Muscle of leg (tissue), 16 donors: ENCODE measurements around the gene CYP27A1. TPM values are rescaled to one million over a fixed set of nuclear protein-coding genes. Genes with fewer than 3 reads are reported as not detected.
A peak's percentile ranks its signal among the peaks of the same experiment; 100 is the strongest.

Source experiments
- DNase-seq: peaks from one replicate; pipeline ENCODE4 v3.0.0; 2013
- H3K27ac ChIP-seq: one replicate; pipeline ENCODE4 v1.5.1; 2013; ENCODE audit warnings: mild to moderate bottlenecking, low read length, control low read depth
- H3K27me3 ChIP-seq: one replicate; pipeline ENCODE4 v1.6.1; 2013; ENCODE audit warnings: low read length; ENCODE audit not compliant: control insufficient read depth, insufficient read depth
- H3K36me3 ChIP-seq: one replicate; pipeline ENCODE4 v1.6.1; 2013; ENCODE audit warnings: low read length; ENCODE audit not compliant: control insufficient read depth, insufficient read depth
- H3K4me1 ChIP-seq: one replicate; pipeline ENCODE4 v1.6.1; 2013; ENCODE audit warnings: low read length; ENCODE audit not compliant: control insufficient read depth, insufficient read depth
- H3K4me3 ChIP-seq: one replicate; pipeline ENCODE4 v1.5.1; 2013; ENCODE audit warnings: low read length, control low read depth
- H3K9me3 ChIP-seq: replicated peaks from 2 replicates; pipeline ENCODE4 v1.6.1; 2013; ENCODE audit warnings: low read depth, low read length; ENCODE audit not compliant: control insufficient read depth
- WGBS: methylation state at CpG from one replicate; pipeline ENCODE4 v1.1.5; 2013; ENCODE audit warnings: missing lambda C conversion rate; ENCODE audit not compliant: insufficient coverage; 5-methylcytosine and 5-hydroxymethylcytosine counted together
- long read RNA-seq, 11 donors: transcript quantifications; one replicate each; lab custom pipeline, GENCODE V29; 2026
- polyA plus RNA-seq, 8 donors: library from polyadenylated mRNA; unstranded; fragments of 120-200 nt; gene quantifications; one replicate each; pipeline versions ENCODE4 v1.2.1 to v1.2.3, GENCODE V29; 2013; ENCODE audit warnings: inconsistent platforms in 1 of 8, low replicate concordance in 1 of 8; ENCODE audit not compliant: insufficient read length in 8 of 8, insufficient read depth in 1 of 8
- total RNA-seq: library from RNA; stranded (reverse); fragments of 120-200 nt; gene quantifications from one replicate; pipeline ENCODE4 v1.2.4, GENCODE V29; 2013

CYP27A1 gene
- total RNA-seq (18.4 TPM), polyA plus RNA-seq (10 to 100 TPM; 11.8 to 26.8 (median 19.7) TPM)
- long read RNA-seq, donor 1, partial matches to known transcripts = 0 of 2 reads
- long read RNA-seq, donor 1, other reads (novel, unspliced or antisense) = 0 of 2 reads
- long read RNA-seq, donor 2 = 0 reads
- long read RNA-seq, donor 3, transcript CYP27A1-201 (9 exons, 2,286 nt) = major isoform, 6 of 6 reads
- long read RNA-seq, donor 3, partial matches to known transcripts = 0 of 6 reads
- long read RNA-seq, donor 3, other reads (novel, unspliced or antisense) = 0 of 6 reads
- long read RNA-seq, donor 4, transcript CYP27A1-201 (9 exons, 2,286 nt) = major isoform, 6 of 6 reads
- long read RNA-seq, donor 4, partial matches to known transcripts = 0 of 6 reads
- long read RNA-seq, donor 4, other reads (novel, unspliced or antisense) = 0 of 6 reads
- long read RNA-seq, donor 5, transcript CYP27A1-201 (9 exons, 2,286 nt) = major isoform, 8 of 22 reads
- long read RNA-seq, donor 5, partial matches to known transcripts = 14 of 22 reads
- long read RNA-seq, donor 5, other reads (novel, unspliced or antisense) = 0 of 22 reads
- long read RNA-seq, donor 6, transcript CYP27A1-201 (9 exons, 2,286 nt) = major isoform, 5 of 5 reads
- long read RNA-seq, donor 6, partial matches to known transcripts = 0 of 5 reads
- long read RNA-seq, donor 6, other reads (novel, unspliced or antisense) = 0 of 5 reads
- long read RNA-seq, donor 7, partial matches to known transcripts = 5 of 8 reads
- long read RNA-seq, donor 7, other reads (novel, unspliced or antisense) = 0 of 8 reads
- long read RNA-seq, donor 8, partial matches to known transcripts = 0 of 3 reads
- long read RNA-seq, donor 8, other reads (novel, unspliced or antisense) = 0 of 3 reads
- long read RNA-seq, donor 9, partial matches to known transcripts = 0 of 4 reads
- long read RNA-seq, donor 9, other reads (novel, unspliced or antisense) = 0 of 4 reads
- long read RNA-seq, donor 10, partial matches to known transcripts = 0 of 2 reads
- long read RNA-seq, donor 10, other reads (novel, unspliced or antisense) = 0 of 2 reads
- long read RNA-seq, donor 11, partial matches to known transcripts = 5 of 9 reads
- long read RNA-seq, donor 11, other reads (novel, unspliced or antisense) = 0 of 9 reads

GRCh38 chr2:218781691-218782527 lies at the start of gene CYP27A1:
CYP27A1 (plus strand) TSS chr2:218782147; CDS start chr2:218782183, 36 bp downstream.
- no peaks in the 10 kb centered on the region for H3K9me3 ChIP-seq
- H3K4me3 ChIP-seq = peak within 1 kb of the TSS; percentile 75
- no peaks in the 10 kb centered on the region for H3K27me3 ChIP-seq
- no peaks in the 10 kb centered on the region for H3K36me3 ChIP-seq
- H3K27ac ChIP-seq = peak within 1 kb of the TSS; percentile 92
- peak; percentile 78 for DNase-seq
- H3K4me1 ChIP-seq = peaks cover 17% of the 10 kb centered on the region
- WGBS = under 1% methylated on average over 75 of the region's 76 CpGs

- no peaks in the 10 kb centered on the region for H3K9me3 ChIP-seq
- no peak overlapping the region for H3K4me3 ChIP-seq
- H3K36me3 ChIP-seq = peaks cover 13% of the 10 kb centered on the region
- DNase-seq = no peak
- WGBS = no CpG with 5 or more reads among the region's 2 CpGs
- H3K27ac ChIP-seq = no peak overlapping the region
- H3K27me3 ChIP-seq = no peaks in the 10 kb centered on the region
- H3K4me1 ChIP-seq = no peaks in the 10 kb centered on the region
Observed at GRCh38 chr2:218732761-218733158, 49.2 kb upstream of the CYP27A1 start.

- DNase-seq = peak; percentile 16
- WGBS = 100% methylated on average over 1 of the region's 6 CpGs
- peaks cover 16% of the 10 kb centered on the region for H3K36me3 ChIP-seq
- H3K4me3 ChIP-seq = no peak overlapping the region
- H3K27ac ChIP-seq = no peak overlapping the region
- H3K4me1 ChIP-seq = no peaks in the 10 kb centered on the region
- H3K9me3 ChIP-seq = no peaks in the 10 kb centered on the region
- H3K27me3 ChIP-seq = no peaks in the 10 kb centered on the region
Observed at GRCh38 chr2:218733171-218734021, 48.6 kb upstream of the CYP27A1 start.

- Histone ChIP-seq H3K27ac (no peak overlapping the region), H3K27me3 (no peaks in the 10 kb centered on the region), H3K9me3 (no peaks in the 10 kb centered on the region), H3K4me1 (no peaks in the 10 kb centered on the region), H3K4me3 (no peak overlapping the region), H3K36me3 (peaks cover 24% of the 10 kb centered on the region)
- DNase-seq = no peak
- WGBS = 92% methylated on average over 1 of the region's 8 CpGs
Observed at GRCh38 chr2:218734190-218734975, 47.6 kb upstream of the CYP27A1 start.

DNA sequence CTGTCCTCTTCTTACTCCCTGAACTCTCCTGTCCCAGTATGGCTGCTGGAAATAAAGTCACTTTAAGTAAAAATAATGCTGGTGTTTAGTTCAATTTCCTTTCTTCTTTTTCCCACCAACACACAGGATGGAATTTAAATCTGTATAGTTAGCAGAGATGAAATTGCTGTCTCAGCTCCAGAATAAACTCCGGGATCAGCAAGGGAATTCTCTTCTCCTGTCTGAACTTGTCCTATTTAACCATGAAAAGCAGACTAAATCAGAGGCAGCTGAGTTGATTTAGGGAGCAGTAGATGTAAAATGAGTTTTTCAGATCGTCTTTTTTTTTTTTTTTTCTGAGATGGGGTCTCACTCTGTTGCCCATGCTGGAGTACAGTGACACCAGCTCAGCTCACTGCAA lies 45.4 kb upstream of the CYP27A1 start:
- no peak overlapping the region for H3K4me3 ChIP-seq
- H3K36me3 ChIP-seq = peaks cover 36% of the 10 kb centered on the region
- no peak overlapping the region for H3K27ac ChIP-seq
- no peaks in the 10 kb centered on the region for H3K9me3 ChIP-seq
- DNase-seq = peak; percentile 24
- WGBS = 33% methylated on average over 1 of the region's 2 CpGs
- no peaks in the 10 kb centered on the region for H3K4me1 ChIP-seq
- no peaks in the 10 kb centered on the region for H3K27me3 ChIP-seq

- Histone ChIP-seq H3K36me3 (peaks cover 60% of the 10 kb centered on the region), H3K9me3 (no peaks in the 10 kb centered on the region), H3K27me3 (no peaks in the 10 kb centered on the region), H3K27ac (no peak overlapping the region), H3K4me3 (no peak overlapping the region), H3K4me1 (peaks cover 14% of the 10 kb centered on the region)
- no peak for DNase-seq
- 79% methylated on average over 2 of the region's 6 CpGs for WGBS
Observed at GRCh38 chr2:218743068-218743467, 38.9 kb upstream of the CYP27A1 start.

DNA sequence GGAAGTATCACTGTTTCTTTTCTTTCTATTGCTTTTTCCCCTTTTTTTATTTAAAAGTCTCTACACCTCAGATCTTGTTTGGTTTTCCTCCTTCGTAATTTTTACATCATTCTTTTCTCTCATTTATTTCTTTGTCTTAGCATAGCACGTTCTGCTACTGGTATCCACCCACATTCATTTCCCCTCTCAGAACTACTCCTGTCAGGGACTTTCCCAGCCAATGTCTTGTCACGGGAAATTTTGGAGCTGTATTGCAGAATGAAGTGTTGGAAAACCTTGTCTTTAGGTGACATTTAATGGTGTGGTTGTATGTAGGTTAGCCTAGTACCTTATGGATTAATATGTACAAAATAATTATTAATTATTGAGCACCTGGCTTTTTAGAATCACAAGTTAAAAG lies 37.3 kb upstream of the CYP27A1 start:
- WGBS = 90% methylated on average over 2 of the region's 3 CpGs
- H3K9me3 ChIP-seq = no peaks in the 10 kb centered on the region
- peaks cover 59% of the 10 kb centered on the region for H3K36me3 ChIP-seq
- DNase-seq = no peak
- no peak overlapping the region for H3K4me3 ChIP-seq
- H3K4me1 ChIP-seq = peaks cover 14% of the 10 kb centered on the region
- no peaks in the 10 kb centered on the region for H3K27me3 ChIP-seq
- H3K27ac ChIP-seq = no peak overlapping the region

- H3K4me3 ChIP-seq = no peak overlapping the region
- no peaks in the 10 kb centered on the region for H3K27me3 ChIP-seq
- peak overlapping the region; percentile 62 for H3K27ac ChIP-seq
- no peaks in the 10 kb centered on the region for H3K9me3 ChIP-seq
- 41% methylated on average over 2 of the region's 5 CpGs for WGBS
- H3K36me3 ChIP-seq = peaks cover 59% of the 10 kb centered on the region
- peak; percentile 17 for DNase-seq
- H3K4me1 ChIP-seq = peaks cover 14% of the 10 kb centered on the region
Observed at GRCh38 chr2:218745160-218745558, 36.8 kb upstream of the CYP27A1 start.
